C1 segment of cervical spinal cord (tissue), 14 donors: ENCODE data around the gene TANC2.

ENCODE experiments used
- DNase-seq, 14 donors: peaks; one replicate each; lab custom pipeline; 2025; lab: John Stamatoyannopoulos, UW

The TANC2 gene

DNA sequence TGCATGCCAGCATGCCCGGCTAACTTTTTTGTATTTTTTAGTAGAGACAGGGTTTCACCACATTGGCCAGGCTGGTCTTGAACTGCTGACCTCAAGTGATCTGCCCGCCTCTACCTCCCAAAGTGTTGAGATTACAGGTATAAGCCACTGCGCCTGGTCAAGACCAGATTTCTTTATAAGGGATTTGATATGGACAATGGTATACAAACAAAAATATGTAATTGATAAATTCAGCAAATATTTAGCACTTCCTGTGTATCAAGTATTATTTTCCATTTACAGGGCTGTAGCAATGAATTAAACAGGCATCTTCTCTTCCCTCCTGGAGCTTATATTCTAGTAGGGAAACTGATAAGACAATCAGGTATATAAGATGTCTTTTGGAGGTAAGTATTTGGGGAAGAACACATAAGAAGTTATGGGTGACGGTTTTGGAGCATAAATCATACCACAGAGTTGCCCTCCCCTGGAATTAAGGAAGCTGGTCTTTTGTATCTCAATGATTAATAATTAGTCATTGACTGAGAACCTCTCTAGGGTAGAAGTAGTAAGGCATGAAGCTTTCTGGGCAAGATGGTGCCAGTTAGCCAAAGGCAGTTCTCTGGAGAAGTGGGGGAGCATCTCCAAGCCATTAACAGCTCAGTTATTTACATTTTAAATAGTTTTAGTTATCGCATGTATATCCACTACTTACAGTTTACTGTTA lies 35.8 kb downstream of the TANC2 start:
- DNase-seq: no peak

DNA sequence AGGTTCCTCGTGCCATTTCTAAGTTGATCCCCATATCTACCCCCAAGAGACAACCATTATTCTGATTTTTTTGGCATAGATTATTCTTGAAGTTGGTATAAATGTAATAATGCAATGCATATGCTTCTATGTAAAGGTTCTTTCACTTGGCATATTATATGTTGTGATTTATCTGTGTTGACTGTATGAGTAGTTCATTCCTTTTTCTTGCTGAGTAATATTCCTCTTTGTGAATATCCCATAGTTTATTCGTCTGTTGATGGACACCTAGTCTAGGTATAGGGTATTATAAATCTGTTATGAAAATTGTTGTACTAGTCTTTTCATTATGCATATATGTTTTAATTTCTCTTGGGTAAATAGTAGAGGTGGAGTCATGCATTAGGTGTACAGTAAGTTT lies 36.6 kb downstream of the TANC2 start:
- no peak for DNase-seq

DNA sequence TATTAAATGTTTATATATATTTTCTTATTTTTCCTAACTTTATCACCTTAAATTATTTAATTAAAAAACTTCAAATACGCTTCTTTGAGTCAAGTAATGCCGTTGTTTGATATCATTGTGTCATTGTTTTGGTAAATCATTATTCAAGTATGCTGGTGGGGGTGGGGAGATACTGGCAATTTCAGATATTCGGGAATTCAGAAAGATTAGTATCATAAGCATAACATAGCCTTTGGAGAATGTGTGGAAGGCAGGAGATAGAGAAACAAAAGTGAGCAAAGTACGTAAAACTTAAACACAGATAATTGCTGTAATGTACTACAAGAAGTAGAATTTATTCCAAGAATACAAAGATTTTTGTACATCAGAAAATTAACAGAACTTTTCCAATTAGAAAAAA lies 49.8 kb downstream of the TANC2 start:
- DNase-seq: no peak
